WERI-Rb-1 (cell line): ENCODE measurements around the gene DBNL.
"Not testable (repeated sequence)": the region's sequence is repeated elsewhere in the genome, so short reads cannot be mapped to it uniquely, and the experiment has no call there.

Experiments
- DNase-seq: peaks from one replicate; pipeline ENCODE4 v3.0.0-alpha.2; 2020
- H3K27ac ChIP-seq: fragments of 250-450 bp; sonication (Bioruptor Pico); 2 replicates; pipeline ENCODE4 v1.5.1; 2020; ENCODE audit warnings: mild to moderate bottlenecking, moderate library complexity
- H3K27me3 ChIP-seq: fragments of 250-450 bp; sonication (Bioruptor Pico); 2 replicates; pipeline ENCODE4 v1.5.1; 2021; ENCODE audit warnings: mild to moderate bottlenecking, low read depth, moderate library complexity; ENCODE audit not compliant: insufficient read depth, severe bottlenecking
- H3K36me3 ChIP-seq: fragments of 250-450 bp; sonication (Bioruptor Pico); 2 replicates; pipeline ENCODE4 v1.5.1; 2020; ENCODE audit warnings: mild to moderate bottlenecking, moderate library complexity
- H3K4me3 ChIP-seq: 2 replicates; pipeline ENCODE4 v1.5.1; 2011; ENCODE audit warnings: low read depth, mild to moderate bottlenecking, control low read depth, low read length
- H3K9me3 ChIP-seq: fragments of 250-450 bp; sonication (Bioruptor Pico); 2 replicates; pipeline ENCODE4 v1.5.1; 2021; ENCODE audit warnings: mild to moderate bottlenecking, moderate library complexity; ENCODE audit not compliant: severe bottlenecking
- TF ChIP-seq, protein P1 (sequence below): IDR thresholded peaks from 2 replicates; pipeline ENCODE4 v1.5.1; 2011; ENCODE audit warnings: low read depth, mild to moderate bottlenecking, control low read depth, inconsistent platforms, low read length

The DBNL gene

DNA sequence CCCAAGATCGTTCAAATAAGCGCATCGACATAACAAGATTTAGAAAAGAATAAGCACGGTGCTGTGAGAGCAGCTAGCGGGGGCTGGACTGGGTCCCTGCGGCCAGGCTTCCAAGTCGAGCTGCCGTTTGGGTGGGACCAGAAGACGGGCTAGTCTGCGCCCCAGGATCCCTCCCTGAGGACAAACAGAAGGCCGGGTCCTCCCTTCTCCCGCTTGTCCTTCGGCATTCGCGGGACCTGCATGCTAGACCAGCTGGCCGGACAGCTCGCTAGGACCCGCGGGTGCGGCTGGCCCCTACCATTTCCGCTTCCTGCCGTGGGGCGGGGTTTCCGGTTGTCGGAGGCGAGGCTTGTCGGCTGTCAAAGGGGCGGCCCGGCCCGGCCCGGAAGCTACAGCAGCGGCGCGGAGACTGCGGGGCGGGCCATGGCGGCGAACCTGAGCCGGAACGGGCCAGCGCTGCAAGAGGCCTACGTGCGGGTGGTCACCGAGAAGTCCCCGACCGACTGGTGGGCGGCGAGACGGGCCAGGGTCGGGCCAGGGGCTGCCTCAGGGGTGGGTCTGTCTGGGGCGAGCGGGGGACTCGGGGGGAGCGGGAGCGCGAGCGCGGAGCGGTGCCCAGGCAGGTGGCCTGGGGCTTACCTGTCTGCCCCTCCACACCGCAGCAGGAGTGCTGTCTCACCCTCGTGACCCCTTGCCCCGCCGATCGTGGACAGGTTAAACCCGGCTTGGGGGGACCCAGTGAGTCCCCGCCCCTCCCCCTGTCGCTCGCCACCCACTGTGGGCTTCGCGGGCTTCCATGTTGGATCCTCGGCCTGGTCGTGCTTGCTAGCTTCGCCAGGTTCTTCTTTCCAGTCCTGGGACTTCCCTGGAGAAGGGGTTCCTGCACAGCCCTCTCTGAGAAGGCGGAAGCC lies at the start of gene DBNL:
TSS of gene DBNL (plus strand) at position 388 of the 911 bp plus-strand sequence. CDS start at position 424, 36 bp downstream.
- Histone ChIP-seq H3K27me3 (no peaks in the 10 kb centered on the region), H3K9me3 (no peaks in the 10 kb centered on the region), H3K36me3 (peaks cover 28% of the 10 kb centered on the region), H3K4me3 (peak within 1 kb of the TSS; percentile 95), H3K27ac (peak within 1 kb of the TSS; percentile 87)
- peak; percentile 96 for DNase-seq
- TF ChIP-seq, protein P1, sequence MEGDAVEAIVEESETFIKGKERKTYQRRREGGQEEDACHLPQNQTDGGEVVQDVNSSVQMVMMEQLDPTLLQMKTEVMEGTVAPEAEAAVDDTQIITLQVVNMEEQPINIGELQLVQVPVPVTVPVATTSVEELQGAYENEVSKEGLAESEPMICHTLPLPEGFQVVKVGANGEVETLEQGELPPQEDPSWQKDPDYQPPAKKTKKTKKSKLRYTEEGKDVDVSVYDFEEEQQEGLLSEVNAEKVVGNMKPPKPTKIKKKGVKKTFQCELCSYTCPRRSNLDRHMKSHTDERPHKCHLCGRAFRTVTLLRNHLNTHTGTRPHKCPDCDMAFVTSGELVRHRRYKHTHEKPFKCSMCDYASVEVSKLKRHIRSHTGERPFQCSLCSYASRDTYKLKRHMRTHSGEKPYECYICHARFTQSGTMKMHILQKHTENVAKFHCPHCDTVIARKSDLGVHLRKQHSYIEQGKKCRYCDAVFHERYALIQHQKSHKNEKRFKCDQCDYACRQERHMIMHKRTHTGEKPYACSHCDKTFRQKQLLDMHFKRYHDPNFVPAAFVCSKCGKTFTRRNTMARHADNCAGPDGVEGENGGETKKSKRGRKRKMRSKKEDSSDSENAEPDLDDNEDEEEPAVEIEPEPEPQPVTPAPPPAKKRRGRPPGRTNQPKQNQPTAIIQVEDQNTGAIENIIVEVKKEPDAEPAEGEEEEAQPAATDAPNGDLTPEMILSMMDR = no peak

DNA sequence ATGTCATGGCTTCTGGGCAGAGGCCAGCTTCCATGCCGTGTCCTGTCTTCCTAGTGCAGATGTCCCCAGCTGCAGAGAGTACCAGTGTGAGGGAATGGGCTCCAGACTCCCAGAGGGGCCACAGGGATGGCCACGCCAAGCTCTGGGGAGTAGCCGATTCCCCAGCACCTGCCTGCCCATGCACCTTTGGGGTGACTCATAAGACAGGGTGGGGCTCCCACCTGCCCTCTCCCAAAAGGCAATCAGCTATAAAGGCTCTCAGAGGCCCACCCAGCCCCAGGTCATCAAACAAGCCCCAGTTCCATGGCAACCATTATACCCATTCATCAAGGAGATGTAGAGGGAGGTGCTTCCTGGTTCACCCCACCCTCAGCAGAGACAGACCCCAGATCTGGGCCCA lies 47.0 kb upstream of the DBNL start, which contains the start of gene SPDYE1:
TSS of gene SPDYE1 (plus strand) at position 366 of the 400 bp plus-strand sequence. CDS start 2,053 bp downstream, outside the sequence.
- H3K9me3 ChIP-seq, H3K27ac ChIP-seq: not testable (repeated sequence)

DNA sequence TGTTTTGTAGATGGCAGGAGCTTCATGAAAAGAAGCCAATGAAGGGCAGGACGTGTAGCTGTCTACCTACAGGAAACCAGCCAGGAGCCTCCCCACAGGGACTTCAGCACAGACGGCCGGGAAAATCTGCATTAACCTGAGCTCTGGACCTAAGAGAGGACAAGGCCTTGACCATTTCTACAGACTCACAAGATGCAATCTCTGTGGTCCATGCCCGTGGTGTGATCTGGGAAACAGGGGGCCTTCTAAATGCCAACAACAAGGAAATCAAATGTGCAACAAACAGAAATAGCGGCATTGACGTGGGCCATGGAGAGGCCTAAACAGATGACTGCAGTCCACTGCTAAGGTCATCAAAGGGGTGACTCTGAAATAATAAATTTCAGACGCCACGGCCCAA lies 32.4 kb upstream of the DBNL start:
- H3K4me3 ChIP-seq, H3K9me3 ChIP-seq, H3K27ac ChIP-seq, H3K27me3 ChIP-seq, H3K36me3 ChIP-seq, DNase-seq: not testable (repeated sequence)

More for the DNA sequence above, 47.0 kb upstream of the DBNL start, which contains the start of gene SPDYE1:
- H3K4me3 ChIP-seq, H3K27me3 ChIP-seq, H3K36me3 ChIP-seq, DNase-seq: not testable (repeated sequence)

DNA sequence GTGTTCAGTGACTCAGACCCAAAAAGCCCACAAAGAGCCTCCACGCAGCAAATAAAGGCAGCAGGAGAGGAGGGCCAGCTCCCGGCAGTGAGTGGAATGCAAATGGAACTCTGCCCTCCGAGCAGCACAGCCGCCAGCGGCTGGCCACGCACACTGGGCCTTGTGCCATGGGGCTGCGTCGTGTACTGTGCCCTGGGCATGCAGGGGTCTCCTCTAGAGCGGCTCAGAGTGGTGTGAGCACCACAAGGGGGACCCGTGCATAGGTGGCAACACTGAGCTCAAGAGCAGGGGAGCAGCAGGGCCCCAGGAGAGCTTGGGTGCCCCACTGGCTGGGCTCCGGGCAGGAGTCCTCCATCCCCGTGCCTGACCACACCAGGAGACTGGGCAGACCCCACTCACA lies 29.4 kb upstream of the DBNL start:
- H3K9me3 ChIP-seq = not testable (repeated sequence)

DNA sequence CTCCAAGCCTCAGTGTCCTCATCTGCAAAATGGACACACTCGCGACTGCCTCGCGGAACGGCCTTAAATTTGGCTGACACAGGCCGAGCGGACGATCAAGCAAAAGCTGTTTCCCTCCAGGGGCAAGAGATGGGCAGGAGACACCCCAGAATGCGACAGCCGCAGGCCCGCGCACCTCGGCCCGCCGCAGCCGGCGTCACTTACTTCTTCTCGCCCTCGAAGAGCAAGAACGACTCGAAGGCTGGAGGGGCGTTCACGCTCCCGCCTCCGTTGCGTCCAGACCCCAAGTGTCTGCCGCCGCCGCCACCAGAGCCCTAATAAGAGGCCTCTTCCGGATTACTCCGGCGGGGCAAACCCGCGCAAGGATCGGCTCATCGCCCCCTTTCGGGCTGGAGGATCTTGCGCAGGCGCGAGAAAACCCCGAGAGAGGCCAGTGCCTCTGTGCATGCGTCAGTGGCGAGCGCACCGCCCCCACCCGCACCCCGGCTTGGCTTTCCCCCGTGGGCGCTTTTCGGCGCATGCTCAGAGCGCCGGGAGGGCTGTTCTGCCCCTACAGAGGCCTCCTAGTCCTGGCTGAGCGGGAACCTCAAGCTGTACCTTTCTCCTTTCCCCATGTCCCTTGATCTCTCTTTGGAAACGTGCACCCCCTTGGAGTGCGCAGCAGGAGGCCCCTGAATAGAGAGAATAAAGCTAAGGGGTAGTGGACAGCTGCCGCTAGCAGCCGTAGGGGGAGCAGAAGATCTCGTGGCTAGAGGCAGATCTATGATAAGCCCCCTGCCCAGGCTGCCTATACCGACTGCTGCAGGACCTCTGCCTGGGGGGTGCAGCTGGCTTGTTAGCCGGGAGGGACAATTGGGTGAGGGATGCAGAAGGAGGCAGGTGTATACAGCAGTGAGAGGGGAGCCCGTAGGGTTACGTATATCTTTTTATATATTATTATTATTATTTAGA lies 25.4 kb upstream of the DBNL start:
- H3K27ac ChIP-seq = peak overlapping the region; percentile 84

More for the DNA sequence above, 29.4 kb upstream of the DBNL start:
- H3K27me3 ChIP-seq, DNase-seq, H3K27ac ChIP-seq, H3K4me3 ChIP-seq, H3K36me3 ChIP-seq: not testable (repeated sequence)

DNA sequence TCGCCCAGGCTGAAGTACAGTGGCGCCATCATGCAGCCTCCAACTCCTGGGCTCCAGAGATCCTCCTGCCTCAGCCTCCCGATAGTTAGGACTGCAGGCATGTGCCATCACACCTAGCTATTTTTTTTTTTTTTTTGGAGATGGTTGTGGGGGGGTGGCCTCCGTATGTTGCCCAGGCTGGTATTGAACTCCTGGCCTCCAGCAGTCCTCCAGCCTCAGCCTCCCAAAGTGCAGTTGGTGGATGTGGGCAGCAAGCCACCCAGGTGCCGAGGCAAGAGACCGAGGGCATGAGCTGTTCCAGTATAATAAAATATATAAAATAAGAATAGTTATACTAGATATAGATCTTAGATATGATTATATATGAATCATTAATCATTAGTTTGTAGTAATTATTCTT lies 24.7 kb upstream of the DBNL start:
- not testable (repeated sequence) for DNase-seq, H3K9me3 ChIP-seq, H3K27ac ChIP-seq, H3K4me3 ChIP-seq, H3K36me3 ChIP-seq, H3K27me3 ChIP-seq

More for the DNA sequence above, 25.4 kb upstream of the DBNL start:
- H3K27me3 ChIP-seq, H3K9me3 ChIP-seq, H3K36me3 ChIP-seq: not testable (repeated sequence)
- peak; percentile 98 for DNase-seq
- TF ChIP-seq, protein P1 = peak; percentile 70
- peak overlapping the region; percentile 67 for H3K4me3 ChIP-seq

DNA sequence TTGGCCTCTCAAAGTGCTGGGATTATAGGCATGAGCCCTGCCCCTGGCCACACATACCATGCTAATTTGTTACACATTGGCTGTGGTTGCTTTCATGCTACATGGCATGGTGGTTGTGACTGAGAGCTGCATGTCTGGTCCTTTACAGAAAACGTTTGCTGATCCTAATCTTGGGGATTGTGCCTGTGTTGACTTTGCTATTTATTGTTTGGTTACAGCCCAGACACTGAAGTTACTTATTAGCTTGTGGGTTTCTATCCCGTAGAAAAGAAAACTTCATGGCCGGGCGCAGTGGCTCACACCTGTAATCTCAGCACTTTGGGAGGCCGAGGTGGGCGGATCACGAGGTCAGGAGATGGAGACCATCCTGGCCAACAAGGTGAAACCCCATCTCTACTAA lies 22.4 kb upstream of the DBNL start:
- not testable (repeated sequence) for H3K27me3 ChIP-seq, H3K4me3 ChIP-seq, H3K27ac ChIP-seq, H3K9me3 ChIP-seq, DNase-seq, H3K36me3 ChIP-seq

DNA sequence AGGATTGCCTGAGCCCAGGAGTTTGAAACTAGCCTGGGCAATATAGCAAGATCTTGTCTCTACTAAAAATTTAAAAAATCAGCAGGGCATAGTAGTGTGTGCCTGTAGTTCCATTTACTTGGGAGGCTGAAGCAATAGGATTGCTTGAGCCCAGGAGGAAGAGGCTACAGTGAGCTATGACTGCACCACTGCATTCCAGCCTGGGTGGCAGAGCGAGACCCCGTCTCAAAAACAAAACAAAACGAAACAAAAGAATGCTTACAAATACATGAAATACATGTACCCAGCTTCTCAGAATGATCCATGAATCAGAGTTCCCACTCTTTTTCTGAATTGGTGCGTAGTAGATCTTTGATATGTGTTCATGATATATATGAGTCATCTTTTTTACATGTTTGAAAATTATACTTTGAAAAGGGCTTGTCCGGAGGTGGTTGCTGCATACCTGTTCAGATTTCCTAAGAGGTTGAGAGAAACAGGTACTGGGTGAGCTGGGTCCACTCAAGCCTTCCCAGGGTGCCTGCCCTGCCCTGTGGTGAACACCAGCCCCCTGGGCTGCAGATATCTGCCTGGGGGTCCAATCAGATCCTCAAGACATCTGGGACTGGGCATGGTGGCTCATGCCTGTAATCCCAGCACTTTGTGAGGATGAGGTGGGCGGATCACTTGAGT lies 21.6 kb upstream of the DBNL start:
- not testable (repeated sequence) for H3K9me3 ChIP-seq, H3K36me3 ChIP-seq, H3K27ac ChIP-seq, H3K27me3 ChIP-seq, H3K4me3 ChIP-seq, DNase-seq

DNA sequence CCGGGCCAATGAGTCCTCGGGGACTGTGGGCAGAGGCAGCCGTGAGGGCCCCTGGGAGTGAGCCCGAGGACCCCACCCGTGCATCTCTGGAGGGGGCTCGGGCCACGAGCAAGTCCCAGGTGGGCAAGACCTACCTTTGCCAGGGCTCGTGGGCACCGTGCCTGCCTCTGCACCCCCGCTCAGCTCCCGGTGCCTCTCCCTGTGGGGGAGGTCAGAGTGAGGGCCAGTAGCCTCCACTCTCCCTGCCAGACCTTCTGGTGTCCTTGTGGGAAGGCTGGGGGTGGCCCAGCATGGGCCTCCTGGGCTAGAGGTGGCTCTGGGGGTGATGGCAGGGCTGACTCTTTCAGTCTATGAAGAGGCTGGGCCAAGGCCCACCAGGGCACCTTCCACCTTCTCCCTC lies 15.1 kb upstream of the DBNL start:
- H3K4me3 ChIP-seq, H3K9me3 ChIP-seq, H3K27me3 ChIP-seq, H3K36me3 ChIP-seq, DNase-seq, H3K27ac ChIP-seq: not testable (repeated sequence)

DNA sequence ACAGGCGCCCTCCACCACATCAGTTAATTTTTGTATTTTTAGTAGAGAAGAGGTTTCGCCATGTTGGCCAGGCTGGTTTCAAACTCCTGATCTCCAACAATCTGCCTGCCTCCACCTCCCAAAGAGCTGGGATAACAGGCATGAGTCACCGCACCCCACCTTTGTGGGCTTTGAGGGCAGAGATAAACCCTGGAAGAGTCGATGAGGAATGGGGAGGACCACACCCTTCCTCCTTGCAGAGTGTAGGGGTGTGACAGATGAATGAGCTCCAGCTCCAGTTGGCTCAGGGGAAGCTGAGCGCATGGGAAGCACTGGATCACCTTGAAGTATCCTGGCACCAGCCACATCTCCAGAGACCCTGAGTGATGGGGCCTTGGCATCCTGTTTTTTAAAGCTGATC lies 14.5 kb upstream of the DBNL start:
- not testable (repeated sequence) for DNase-seq, H3K4me3 ChIP-seq

DNA sequence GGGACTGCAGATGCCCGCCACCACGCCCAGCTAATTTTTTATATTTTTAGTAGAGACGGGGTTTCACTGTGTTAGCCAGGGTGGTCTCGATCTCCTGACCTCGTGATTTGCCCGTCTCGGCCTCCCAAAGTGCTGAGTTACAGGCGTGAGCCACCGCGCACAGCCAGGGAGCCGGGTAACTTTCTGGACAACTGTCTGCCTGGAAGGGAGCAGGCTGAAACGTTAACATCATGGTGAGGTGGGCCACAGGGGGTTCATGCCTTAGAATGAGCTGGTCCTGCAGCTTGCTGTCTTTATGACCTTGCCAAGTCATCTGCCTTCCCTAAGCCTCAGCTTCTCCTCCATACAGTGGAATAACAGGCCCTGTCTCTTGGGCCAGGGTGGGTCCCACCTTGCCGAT lies 13.2 kb upstream of the DBNL start:
- not testable (repeated sequence) for H3K27me3 ChIP-seq, H3K9me3 ChIP-seq, DNase-seq, H3K27ac ChIP-seq, H3K4me3 ChIP-seq, H3K36me3 ChIP-seq

More for the DNA sequence above, 14.5 kb upstream of the DBNL start:
- not testable (repeated sequence) for H3K27me3 ChIP-seq, H3K27ac ChIP-seq, H3K9me3 ChIP-seq, H3K36me3 ChIP-seq
